ENCODE results near the gene GRK1. TPM values are rescaled to one million over a fixed set of nuclear protein-coding genes. Genes with fewer than 3 reads are reported as not detected.

GRK1 gene
- total RNA-seq, 1 experiment from 2014 or later = not detected

- H2AFZ ChIP-seq (ENCODE audit: low read length) = no peak overlapping the region
- no peak overlapping the region for H3K4me3 ChIP-seq (ENCODE audit: low read length)
- no peaks in the 10 kb centered on the region for H3K79me2 ChIP-seq (ENCODE audit: low read length)
- no peak for DNase-seq
- H3K36me3 ChIP-seq (ENCODE audit: insufficient read depth, low read length) = no peaks in the 10 kb centered on the region
- no peak overlapping the region for H3K27ac ChIP-seq (ENCODE audit: low read length)
- H3K9ac ChIP-seq (ENCODE audit: low read length) = no peak overlapping the region
- H3K4me2 ChIP-seq (ENCODE audit: low read depth, low read length, poor library complexity, severe bottlenecking) = no peak overlapping the region
- no peaks in the 10 kb centered on the region for H3K9me3 ChIP-seq (ENCODE audit: low read length)
- no peaks in the 10 kb centered on the region for H4K20me1 ChIP-seq (ENCODE audit: insufficient read depth, low read depth, low read length)
- no peaks in the 10 kb centered on the region for H3K27me3 ChIP-seq (ENCODE audit: low read length)
- no peaks in the 10 kb centered on the region for H3K9me2 ChIP-seq (replicated peaks; ENCODE audit: insufficient read depth, low read length)
- H3K4me1 ChIP-seq (ENCODE audit: low read length) = no peaks in the 10 kb centered on the region
These were observed 12.3 kb upstream of the GRK1 start for GRCh38 chr13:113654591-113655345.

- no peaks in the 10 kb centered on the region for H3K9me3 ChIP-seq (ENCODE audit: low read length)
- H3K4me1 ChIP-seq (ENCODE audit: low read length) = no peaks in the 10 kb centered on the region
- no peaks in the 10 kb centered on the region for H3K9me2 ChIP-seq (replicated peaks; ENCODE audit: insufficient read depth, low read length)
- H3K27ac ChIP-seq (ENCODE audit: low read length) = no peak overlapping the region
- H3K4me2 ChIP-seq (ENCODE audit: low read depth, low read length, poor library complexity, severe bottlenecking) = no peak overlapping the region
- H4K20me1 ChIP-seq (ENCODE audit: insufficient read depth, low read depth, low read length) = no peaks in the 10 kb centered on the region
- no peaks in the 10 kb centered on the region for H3K36me3 ChIP-seq (ENCODE audit: insufficient read depth, low read length)
- no peak overlapping the region for H3K9ac ChIP-seq (ENCODE audit: low read length)
- no peak overlapping the region for H3K4me3 ChIP-seq (ENCODE audit: low read length)
- H3K79me2 ChIP-seq (ENCODE audit: low read length) = no peaks in the 10 kb centered on the region
- H2AFZ ChIP-seq (ENCODE audit: low read length) = no peak overlapping the region
- H3K27me3 ChIP-seq (ENCODE audit: low read length) = no peaks in the 10 kb centered on the region
- DNase-seq = no peak
These were observed 11.5 kb upstream of the GRK1 start for GRCh38 chr13:113655346-113656002.

- Histone ChIP-seq H3K4me1 (ENCODE audit: low read length) (no peaks in the 10 kb centered on the region), H3K4me2 (ENCODE audit: low read depth, low read length, poor library complexity, severe bottlenecking) (no peak overlapping the region), H3K27me3 (ENCODE audit: low read length) (no peaks in the 10 kb centered on the region), H3K9me2 (replicated peaks; ENCODE audit: insufficient read depth, low read length) (no peaks in the 10 kb centered on the region), H3K4me3 (ENCODE audit: low read length) (no peak overlapping the region), H3K9ac (ENCODE audit: low read length) (no peak overlapping the region), H4K20me1 (ENCODE audit: insufficient read depth, low read depth, low read length) (no peaks in the 10 kb centered on the region), H3K79me2 (ENCODE audit: low read length) (no peaks in the 10 kb centered on the region), H3K9me3 (ENCODE audit: low read length) (peaks cover 5% of the 10 kb centered on the region; the same call in 1 of the 2 replicates), H3K36me3 (ENCODE audit: insufficient read depth, low read length) (no peaks in the 10 kb centered on the region), H2AFZ (ENCODE audit: low read length) (no peak overlapping the region), H3K27ac (ENCODE audit: low read length) (no peak overlapping the region)
- DNase-seq = no peak
These were observed 10.9 kb upstream of the GRK1 start for GRCh38 chr13:113656003-113656588.

GRCh38 chr13:113656831-113657671, 10.0 kb upstream of the GRK1 start:
- H3K4me2 ChIP-seq (ENCODE audit: low read depth, low read length, poor library complexity, severe bottlenecking) = no peak overlapping the region
- H4K20me1 ChIP-seq (ENCODE audit: insufficient read depth, low read depth, low read length) = no peaks in the 10 kb centered on the region
- no peaks in the 10 kb centered on the region for H3K27me3 ChIP-seq (ENCODE audit: low read length)
- no peaks in the 10 kb centered on the region for H3K4me1 ChIP-seq (ENCODE audit: low read length)
- H3K4me3 ChIP-seq (ENCODE audit: low read length) = no peak overlapping the region
- no peak for DNase-seq
- peaks cover 6% of the 10 kb centered on the region; the same call in 1 of the 2 replicates for H3K9me3 ChIP-seq (ENCODE audit: low read length)
- no peak overlapping the region for H3K27ac ChIP-seq (ENCODE audit: low read length)
- no peak overlapping the region for H2AFZ ChIP-seq (ENCODE audit: low read length)
- H3K9me2 ChIP-seq (replicated peaks; ENCODE audit: insufficient read depth, low read length) = no peaks in the 10 kb centered on the region
- no peaks in the 10 kb centered on the region for H3K79me2 ChIP-seq (ENCODE audit: low read length)
- no peak overlapping the region for H3K9ac ChIP-seq (ENCODE audit: low read length)
- no peaks in the 10 kb centered on the region for H3K36me3 ChIP-seq (ENCODE audit: insufficient read depth, low read length)

GRCh38 chr13:113657851-113658741, 8.9 kb upstream of the GRK1 start, which contains the start of gene ATP4B:
ATP4B (minus strand) TSS chr13:113658198; CDS start chr13:113658144, 54 bp downstream.
- H3K4me2 ChIP-seq (ENCODE audit: low read depth, low read length, poor library complexity, severe bottlenecking) = no peak within 1 kb of the TSS
- no peak for DNase-seq
- H3K27ac ChIP-seq (ENCODE audit: low read length) = no peak within 1 kb of the TSS
- no peak within 1 kb of the TSS for H2AFZ ChIP-seq (ENCODE audit: low read length)
- no peaks in the 10 kb centered on the region for H3K4me1 ChIP-seq (ENCODE audit: low read length)
- H3K9ac ChIP-seq (ENCODE audit: low read length) = no peak within 1 kb of the TSS
- H3K36me3 ChIP-seq (ENCODE audit: insufficient read depth, low read length) = no peaks in the 10 kb centered on the region
- H4K20me1 ChIP-seq (ENCODE audit: insufficient read depth, low read depth, low read length) = no peaks in the 10 kb centered on the region
- no peaks in the 10 kb centered on the region for H3K9me2 ChIP-seq (replicated peaks; ENCODE audit: insufficient read depth, low read length)
- H3K4me3 ChIP-seq (ENCODE audit: low read length) = no peak within 1 kb of the TSS
- H3K27me3 ChIP-seq (ENCODE audit: low read length) = no peaks in the 10 kb centered on the region
- peaks cover 6% of the 10 kb centered on the region; the same call in 1 of the 2 replicates for H3K9me3 ChIP-seq (ENCODE audit: low read length)
- H3K79me2 ChIP-seq (ENCODE audit: low read length) = no peaks in the 10 kb centered on the region

- Histone ChIP-seq H4K20me1 (ENCODE audit: insufficient read depth, low read depth, low read length) (no peaks in the 10 kb centered on the region), H3K9ac (ENCODE audit: low read length) (no peak overlapping the region), H3K9me3 (ENCODE audit: low read length) (peaks cover 6% of the 10 kb centered on the region; the same call in 1 of the 2 replicates), H2AFZ (ENCODE audit: low read length) (no peak overlapping the region), H3K4me2 (ENCODE audit: low read depth, low read length, poor library complexity, severe bottlenecking) (no peak overlapping the region), H3K9me2 (replicated peaks; ENCODE audit: insufficient read depth, low read length) (no peaks in the 10 kb centered on the region), H3K36me3 (ENCODE audit: insufficient read depth, low read length) (no peaks in the 10 kb centered on the region), H3K27me3 (ENCODE audit: low read length) (no peaks in the 10 kb centered on the region), H3K79me2 (ENCODE audit: low read length) (no peaks in the 10 kb centered on the region), H3K4me1 (ENCODE audit: low read length) (no peaks in the 10 kb centered on the region), H3K4me3 (ENCODE audit: low read length) (no peak overlapping the region), H3K27ac (ENCODE audit: low read length) (no peak overlapping the region)
- DNase-seq = no peak
These were observed 8.2 kb upstream of the GRK1 start for GRCh38 chr13:113658836-113659235.

GRCh38 chr13:113659337-113659736, 7.7 kb upstream of the GRK1 start:
- no peak overlapping the region for H3K4me2 ChIP-seq (ENCODE audit: low read depth, low read length, poor library complexity, severe bottlenecking)
- H4K20me1 ChIP-seq (ENCODE audit: insufficient read depth, low read depth, low read length) = no peaks in the 10 kb centered on the region
- H3K9me2 ChIP-seq (replicated peaks; ENCODE audit: insufficient read depth, low read length) = no peaks in the 10 kb centered on the region
- DNase-seq = no peak
- no peak overlapping the region for H3K4me3 ChIP-seq (ENCODE audit: low read length)
- H3K9me3 ChIP-seq (ENCODE audit: low read length) = peaks cover 6% of the 10 kb centered on the region; the same call in 1 of the 2 replicates
- H2AFZ ChIP-seq (ENCODE audit: low read length) = no peak overlapping the region
- no peaks in the 10 kb centered on the region for H3K36me3 ChIP-seq (ENCODE audit: insufficient read depth, low read length)
- H3K27me3 ChIP-seq (ENCODE audit: low read length) = no peaks in the 10 kb centered on the region
- H3K79me2 ChIP-seq (ENCODE audit: low read length) = no peaks in the 10 kb centered on the region
- H3K4me1 ChIP-seq (ENCODE audit: low read length) = no peaks in the 10 kb centered on the region
- H3K9ac ChIP-seq (ENCODE audit: low read length) = no peak overlapping the region
- no peak overlapping the region for H3K27ac ChIP-seq (ENCODE audit: low read length)

Measured in Karpas-422 (cell line).